Adrenal gland (tissue), 12 donors: Measurements from ENCODE around the gene PTGFRN. TPM values are rescaled to one million over a fixed set of nuclear protein-coding genes. Genes with fewer than 3 reads are reported as not detected.
"Not testable (repeated sequence)": the region's sequence is repeated elsewhere in the genome, so short reads cannot be mapped to it uniquely, and the experiment has no call there.

Experiments used
- DNase-seq, 7 donors: peaks; one replicate each; pipeline ENCODE4 v3.0.0-alpha.2; 2019 to 2020
- H3K27ac ChIP-seq, 5 donors: fragments of 200-600 bp; sonication (generic) in 4 of 5; 1 replicate in 3 of 5; 2 replicates in 2 of 5; pipeline versions ENCODE4 v1.5.1 to v1.8.0; 2016 to 2020; ENCODE audit warnings: mild to moderate bottlenecking in 1 of 5
- H3K27me3 ChIP-seq: fragments of 200-600 bp; 2 replicates; pipeline ENCODE4 v1.8.0; 2021
- H3K36me3 ChIP-seq, 2 donors: fragments of 200-600 bp; replicated peaks in 1 of 2; 1 replicate in 1 of 2; 2 replicates in 1 of 2; pipeline versions ENCODE4 v1.5.1 to v1.8.0; 2018 to 2022
- H3K4me1 ChIP-seq, 2 donors: fragments of 200-600 bp; replicated peaks in 1 of 2; 1 replicate in 1 of 2; 2 replicates in 1 of 2; pipeline versions ENCODE4 v1.5.1 to v1.8.0; 2018 to 2021
- H3K4me3 ChIP-seq, 4 donors: fragments of 200-600 bp; sonication (generic) in 3 of 4; one replicate each; pipeline ENCODE4 v1.5.1; 2016 to 2018
- H3K9me3 ChIP-seq, 3 donors: fragments of 200-600 bp; sonication (generic) in 1 of 3; replicated peaks in 1 of 3; 1 replicate in 2 of 3; 2 replicates in 1 of 3; pipeline versions ENCODE4 v1.5.1 to v1.8.0; 2016 to 2021
- CTCF ChIP-seq, 6 experiments: fragments of 450-650 bp in 4 of 6; fragments of 200-600 bp in 2 of 6; sonication (generic) in 1 of 6; IDR thresholded peaks; 1 replicate in 5 of 6; 2 replicates in 1 of 6; pipeline versions ENCODE4 v1.5.1 to v1.8.0; 2016 to 2021; ENCODE audit warnings: antibody characterized with exemption in 6 of 6, mild to moderate bottlenecking in 2 of 6, moderate library complexity in 1 of 6
- POLR2A ChIP-seq, 2 donors: fragments of 450-650 bp; IDR thresholded peaks; one replicate each; pipeline ENCODE4 v1.6.1; 2017; ENCODE audit warnings: antibody characterized with exemption in 2 of 2, mild to moderate bottlenecking in 2 of 2, moderate library complexity in 1 of 2
- WGBS, 4 donors: extraction: QIAGEN DNeasy Blood & Tissue Kit in 2 of 4; methylation state at CpG; one replicate each; pipeline versions ENCODE4 v1.1.5 to v1.1.7; 2013 to 2017; 5-methylcytosine and 5-hydroxymethylcytosine counted together
- intact Hi-C, 2 donors: fragments of 100-400 bp; cut with DNase I; formaldehyde crosslinking; loops; one replicate each; pipeline versions ENCODE4 v1.14.1 to v1.15.0; 2022 to 2023
- polyA plus RNA-seq, 3 donors: library from polyadenylated mRNA; stranded (reverse); fragments of 200-250 nt in 2 of 3; fragments of 350-450 nt in 1 of 3; fragmentation: Illumina TruSeq in 1 of 3; extraction: RNeasy Lipid Tissue Mini Kit (QIAGEN cat#74804) in 1 of 3; gene quantifications; one replicate each; pipeline ENCODE4 v1.2.3, GENCODE V29; 2013 to 2014
- total RNA-seq, 9 donors: library from RNA; depleted of rRNA in 4 of 9; stranded (reverse); fragments of >200 nt in 4 of 9; fragments of 120-200 nt in 1 of 9; fragmentation: NEBNext Ultra II Directional in 1 of 9; extraction: Animal tissue kit (Norgen Biotek cat#: 25700) in 1 of 9; gene quantifications; one replicate each; pipeline versions ENCODE4 v1.1.0 to v1.2.4, GENCODE V29; 2013 to 2023
- donor health status: healthy with polysubstance abuse.
- donor health status: Bipolar disorder and iron deficiency.
- donor health status: DM: yes; HTN: yes; CAD: no.
- donor health status: DM: no; HTN: no; CAD: no.
- donor health status: DM: no; HTN: no; CAD: no.
- donor health status: DM: yes; HTN: yes; CAD: no.

PTGFRN gene
- total and polyA plus RNA-seq, 12 donors: 63.3 to 173 (median 67.4) TPM

DNA sequence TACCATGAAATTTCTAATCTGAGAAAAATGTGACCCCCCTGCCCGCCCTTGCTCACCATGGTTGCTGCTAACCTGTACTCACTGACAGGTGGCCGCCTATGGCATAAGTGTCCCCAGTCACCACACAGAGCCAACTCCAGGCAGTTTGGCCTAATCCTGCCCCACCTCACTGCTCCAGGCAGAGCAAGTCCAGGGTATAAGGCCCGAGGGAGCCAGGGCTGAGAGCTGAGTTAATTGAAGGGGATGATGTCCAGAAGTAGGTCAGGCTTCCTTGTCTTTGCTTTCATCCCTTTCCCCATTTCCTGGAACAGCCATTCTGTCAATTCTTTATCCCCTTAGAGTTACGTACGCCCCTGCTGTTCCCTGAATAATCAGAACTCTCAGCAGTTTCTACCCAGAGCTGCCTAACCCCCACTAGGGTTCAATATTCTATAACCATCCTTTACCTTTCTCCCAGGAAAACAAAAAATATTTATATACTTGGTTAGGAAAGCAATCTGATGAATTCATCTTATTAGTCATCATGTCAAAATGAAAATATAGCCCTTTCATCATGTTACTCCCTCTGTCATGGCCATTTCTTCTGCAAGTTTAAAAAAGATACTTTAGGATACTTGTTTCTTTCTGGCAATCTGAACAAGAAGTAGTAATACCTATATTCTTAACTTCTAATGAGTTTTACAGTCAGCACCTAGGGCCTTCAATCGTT, 62.4 kb downstream of the PTGFRN start:
- Histone ChIP-seq H3K9me3 (no peaks in the 10 kb centered on the region), H3K4me1 (peaks cover 6 to 12% of the 10 kb centered on the region in 2 donors), H3K27ac (peak overlapping the region in 3 of 5 donors; percentile 34 to 70 (median 58)), H3K27me3 (no peaks in the 10 kb centered on the region), H3K4me3 (no peak overlapping the region), H3K36me3 (peaks cover 0 to 4% of the 10 kb centered on the region in 2 donors)
- intact Hi-C loops: no loop called here
- DNase-seq: no peak
- 63 to 69% (median 64%) methylated on average over 6 of the region's 6 CpGs for WGBS, 4 donors
- no peak for TF ChIP-seq POLR2A (IDR thresholded peaks at IDR 0.05)
- no peak for TF ChIP-seq CTCF (IDR thresholded peaks at IDR 0.05)

- DNase-seq: no peak
- Histone ChIP-seq H3K4me3 (no peak overlapping the region), H3K36me3 (no peaks in the 10 kb centered on the region), H3K27me3 (no peaks in the 10 kb centered on the region), H3K9me3 (no peaks in the 10 kb centered on the region), H3K4me1 (peaks cover 6 to 12% of the 10 kb centered on the region in 2 donors), H3K27ac (peak overlapping the region in 3 of 5 donors; percentile 34 to 70 (median 58))
- no peak for TF ChIP-seq POLR2A (IDR thresholded peaks at IDR 0.05)
- intact Hi-C loops: no loop called here
- WGBS, 4 donors: 59 to 72% (median 61%) methylated on average over 2 of the region's 2 CpGs
Observed at GRCh38 chr1:116972674-116973030, 62.9 kb downstream of the PTGFRN start.

- not testable (repeated sequence) for H3K9me3 ChIP-seq, H3K36me3 ChIP-seq, H3K4me3 ChIP-seq, H3K27ac ChIP-seq, DNase-seq, H3K27me3 ChIP-seq
- H3K4me1 ChIP-seq: peaks cover 14 to 24% of the 10 kb centered on the region in 2 donors
- 93 to 100% (median 99%) methylated on average over 1 of the region's 1 CpG for WGBS, 4 donors
- intact Hi-C loops: loop anchor here in 1 of 2 donors (10.0 kb wide), 1 partner anchor 66 kb away; no protein-coding TSS in a partner anchor
Observed at GRCh38 chr1:116980309-116980708, 70.6 kb downstream of the PTGFRN start.

DNA sequence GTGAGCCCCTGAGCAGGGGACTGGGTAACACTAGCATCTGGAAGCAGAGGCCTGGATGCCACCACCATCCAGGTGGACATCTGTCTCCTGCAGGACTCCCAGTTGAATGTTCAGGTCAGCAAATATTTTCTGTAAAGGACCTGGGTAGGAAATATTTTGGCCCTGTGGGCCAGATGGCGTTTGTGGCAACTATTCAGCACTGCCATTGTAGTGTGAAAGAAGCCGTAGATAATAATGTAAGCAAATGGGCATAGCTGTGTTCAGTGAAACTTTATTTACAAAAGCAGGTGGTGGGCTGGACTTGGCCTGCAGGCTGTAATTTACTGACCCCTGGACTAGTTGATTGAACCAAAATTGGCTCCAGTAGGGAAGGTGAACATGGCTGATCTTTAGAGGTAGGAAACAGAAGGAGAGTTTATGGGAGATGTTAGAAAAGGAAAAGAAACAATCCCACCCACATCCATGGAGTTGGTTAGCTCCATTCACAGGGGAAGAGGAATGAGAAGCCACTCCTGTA, 71.9 kb downstream of the PTGFRN start:
- 94 to 100% (median 95%) methylated on average over 2 of the region's 2 CpGs for WGBS, 4 donors
- H3K27me3 ChIP-seq: no peaks in the 10 kb centered on the region

More for the DNA sequence above, 71.9 kb downstream of the PTGFRN start:
- Histone ChIP-seq H3K4me1 (peaks cover 14 to 24% of the 10 kb centered on the region in 2 donors), H3K36me3 (no peaks in the 10 kb centered on the region), H3K9me3 (no peaks in the 10 kb centered on the region), H3K4me3 (no peak overlapping the region), H3K27ac (peak overlapping the region in 1 of 5 donors; percentile 51)
- intact Hi-C loops: loop anchor here in 1 of 2 donors (10.0 kb wide), 1 partner anchor 67 kb away; no protein-coding TSS in a partner anchor
- DNase-seq: no peak
- no peak for TF ChIP-seq POLR2A (IDR thresholded peaks at IDR 0.05)
- TF ChIP-seq CTCF (IDR thresholded peaks at IDR 0.05): no peak
